HCEC 1CT (cell line): ENCODE measurements around the gene WNT11.
"Not testable (repeated sequence)": the region's sequence is repeated elsewhere in the genome, so short reads cannot be mapped to it uniquely, and the experiment has no call there.

ENCODE experiments used
- DNase-seq: peaks from one replicate; pipeline ENCODE4 v3.0.0-alpha.2; 2017

Gene WNT11

DNA sequence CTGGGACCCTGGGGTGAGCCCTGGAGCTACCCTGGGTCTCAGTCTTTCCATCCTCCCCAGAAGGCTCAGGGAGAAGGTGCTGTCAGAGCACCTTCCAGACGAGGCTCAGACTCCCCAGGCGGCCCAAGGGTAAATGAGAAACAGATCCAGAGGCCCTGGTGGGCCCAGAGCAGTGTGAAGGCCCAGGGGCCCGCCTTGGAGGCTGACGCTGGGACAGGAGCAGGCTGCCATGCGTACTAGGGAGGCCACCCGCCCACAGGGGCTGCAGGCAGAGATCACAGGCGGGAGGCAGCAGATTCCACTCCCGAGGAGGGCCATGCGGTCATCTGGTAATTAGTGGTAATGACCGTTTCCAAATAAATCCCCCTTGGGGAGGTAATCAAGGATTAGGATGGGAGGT, 5.2 kb downstream of the WNT11 start:
- no peak for DNase-seq

DNA sequence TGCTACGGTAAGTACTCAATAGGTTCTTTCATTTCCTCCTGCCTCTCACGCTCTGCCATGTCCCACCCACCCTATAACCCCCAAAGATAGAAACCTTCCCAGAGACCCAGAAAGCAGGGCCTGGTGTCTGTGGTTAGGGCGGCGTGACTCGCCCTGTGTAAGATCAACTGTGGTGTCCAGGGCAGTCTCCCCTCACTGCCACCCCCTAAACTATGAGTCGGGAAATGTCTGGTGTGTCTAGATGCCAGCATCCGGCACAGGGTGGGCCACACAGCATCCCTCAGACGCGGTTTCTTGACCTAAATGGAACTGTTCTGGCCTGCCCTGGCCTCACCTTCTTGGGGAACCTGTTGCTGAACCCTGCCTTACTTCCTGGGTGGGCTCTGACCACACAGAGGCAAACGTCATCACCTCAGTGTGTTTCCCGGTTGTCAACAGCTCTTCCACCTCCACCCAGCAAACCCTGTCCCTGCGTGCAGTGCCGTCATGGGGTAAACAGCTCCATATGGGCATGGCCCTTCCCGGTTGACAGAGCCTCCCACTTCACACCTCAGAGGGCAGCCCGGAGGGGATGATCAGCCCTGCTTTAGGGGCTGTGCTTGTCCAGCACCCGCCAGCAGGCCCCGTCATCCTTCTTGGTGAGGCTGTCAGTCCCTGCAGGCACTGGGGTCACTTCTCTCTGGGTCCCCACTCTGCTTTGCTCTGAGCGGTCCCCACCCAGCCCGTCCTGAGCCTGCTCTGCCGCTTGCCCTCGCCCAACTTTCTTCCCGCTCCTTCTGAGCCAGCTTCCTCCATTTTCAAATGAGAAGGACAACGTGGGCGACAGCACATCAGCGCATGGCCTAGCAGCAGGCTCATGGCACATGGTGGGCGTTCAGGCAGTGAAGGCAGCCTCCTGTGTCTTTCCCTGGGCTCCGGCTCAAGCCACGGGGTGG, 6.0 kb downstream of the WNT11 start:
- no peak for DNase-seq

DNA sequence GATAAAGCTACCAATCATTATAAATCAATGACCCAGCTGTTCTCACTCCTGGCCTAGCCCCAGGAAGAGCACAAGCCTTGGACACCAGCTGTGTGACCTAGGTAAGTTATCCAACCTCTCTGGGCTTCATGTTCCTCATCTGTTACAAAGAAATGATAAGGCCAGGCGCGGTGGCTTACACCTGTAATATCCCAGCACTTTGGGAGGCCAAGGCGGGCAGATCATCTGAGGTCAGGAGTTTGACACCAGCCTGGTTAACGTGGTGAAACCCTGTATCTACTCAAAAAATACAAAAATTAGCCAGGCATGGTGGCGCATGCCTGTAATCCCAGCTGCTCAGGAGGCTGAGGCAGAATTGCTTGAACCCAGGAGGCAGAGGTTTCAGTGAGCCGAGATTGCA, 7.6 kb downstream of the WNT11 start:
- DNase-seq = not testable (repeated sequence)

DNA sequence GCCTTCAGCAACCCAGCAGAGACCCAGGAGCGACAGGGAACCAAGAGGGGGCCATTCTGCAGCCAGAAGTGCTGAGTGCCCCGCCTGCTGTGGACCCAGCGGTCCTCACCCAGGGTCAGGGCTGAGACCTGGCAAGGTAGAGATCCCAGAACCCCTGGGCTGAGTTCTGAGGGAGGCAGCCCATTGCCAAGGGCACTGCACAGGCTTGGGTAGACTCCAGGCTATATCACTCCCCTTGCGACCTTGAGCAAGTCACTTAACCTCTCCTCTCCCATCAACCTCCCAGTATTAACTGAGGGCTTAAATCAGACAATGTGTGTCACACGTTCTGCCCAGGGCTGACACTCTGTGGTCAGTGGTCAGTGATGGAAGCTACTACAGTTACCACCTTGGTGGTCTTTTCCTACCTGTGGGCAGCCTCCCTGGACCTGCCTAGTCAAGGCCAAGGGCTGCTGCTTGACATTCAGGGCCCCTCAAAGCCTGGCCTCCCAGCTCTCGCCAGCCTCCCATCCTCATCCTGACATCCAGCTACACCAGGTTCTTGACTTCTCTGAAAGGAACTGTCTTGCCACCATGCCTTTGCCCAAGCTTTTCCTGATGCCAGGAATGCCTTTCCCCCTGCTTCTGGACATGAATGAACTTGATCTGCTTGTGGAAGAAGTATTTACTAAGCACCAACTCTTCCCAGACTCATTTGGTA, 8.2 kb downstream of the WNT11 start:
- no peak for DNase-seq

DNA sequence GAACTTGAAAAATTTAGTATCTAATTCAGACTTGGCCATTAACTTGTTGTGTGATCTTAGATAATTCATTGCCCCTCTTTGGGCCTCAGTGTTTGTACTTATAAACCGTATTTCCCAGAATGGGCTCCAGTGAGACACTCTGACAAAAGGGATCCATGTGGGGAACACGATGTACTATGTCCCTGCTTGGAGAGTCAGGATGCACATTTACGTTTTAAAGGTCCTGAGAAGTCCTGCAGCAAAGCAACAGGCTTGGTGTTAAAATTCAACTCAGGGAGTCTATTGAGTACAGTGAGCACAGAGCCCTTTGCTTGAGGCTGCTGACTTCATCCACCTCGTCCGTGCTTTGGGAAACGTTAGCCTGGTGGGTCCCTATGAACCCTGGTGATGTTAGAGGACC, 9.0 kb downstream of the WNT11 start:
- DNase-seq = no peak

DNA sequence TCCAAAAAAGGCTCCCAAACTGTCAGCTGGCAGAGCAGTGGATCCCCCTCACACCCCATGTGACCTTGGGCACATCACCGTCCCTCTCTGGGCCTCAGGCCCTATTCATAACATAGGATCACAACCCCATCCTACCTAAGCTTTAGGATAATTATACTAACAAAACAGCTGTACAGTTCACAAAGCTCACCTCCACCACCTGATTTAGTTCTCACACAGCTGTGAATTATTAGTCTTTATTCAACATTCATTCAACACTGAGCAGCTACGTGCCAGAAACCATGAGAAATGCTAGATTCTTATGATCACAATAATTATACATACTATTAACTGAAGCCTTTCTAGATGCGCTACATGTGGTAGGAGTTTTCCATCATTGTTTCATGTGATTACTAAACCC, 9.5 kb downstream of the WNT11 start:
- no peak for DNase-seq

- no peak for DNase-seq
Observed at GRCh38 chr11:76194872-76195668, 11.2 kb downstream of the WNT11 start.

- no peak for DNase-seq
Observed at GRCh38 chr11:76193219-76193618, 13.1 kb downstream of the WNT11 start.

DNA sequence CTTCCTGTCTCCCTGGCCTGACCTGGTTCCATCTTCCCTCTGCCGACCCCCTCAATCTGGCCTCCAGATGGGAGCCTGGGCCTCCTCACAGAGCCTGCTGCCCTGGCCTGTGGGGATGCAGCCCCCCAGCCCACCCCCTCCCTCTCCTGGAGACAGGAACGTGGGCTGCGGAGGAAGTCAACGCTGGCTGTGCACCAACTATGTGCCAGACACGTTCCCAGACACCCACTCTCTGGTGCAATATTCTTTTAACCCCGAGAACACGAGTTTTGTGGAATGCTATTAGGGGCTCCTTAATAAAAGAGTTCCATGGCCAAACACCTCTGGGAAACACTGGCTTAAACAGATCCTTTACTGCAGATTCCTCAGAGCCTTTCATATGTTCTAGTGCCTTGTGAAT, 15.9 kb downstream of the WNT11 start:
- no peak for DNase-seq

DNA sequence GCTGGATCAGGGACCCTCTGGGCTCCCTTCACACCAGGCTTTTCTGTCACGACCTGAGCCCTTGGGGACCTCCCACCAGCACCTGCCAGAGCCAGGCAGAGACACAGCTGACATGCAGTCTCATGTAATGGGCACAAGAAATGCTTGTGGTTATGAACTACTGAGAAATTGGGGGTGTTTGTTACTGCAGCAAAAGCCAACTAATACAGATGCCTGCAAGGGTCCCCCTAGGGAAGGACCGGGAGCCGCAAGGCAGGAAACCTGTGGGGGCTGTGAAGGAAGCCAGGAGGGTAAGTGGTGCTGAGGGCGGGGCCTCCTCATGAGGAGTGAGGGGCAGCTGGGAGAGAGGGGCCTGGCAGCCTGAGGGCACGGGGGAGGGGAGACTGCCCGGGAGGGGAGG, 16.6 kb downstream of the WNT11 start:
- no peak for DNase-seq

DNA sequence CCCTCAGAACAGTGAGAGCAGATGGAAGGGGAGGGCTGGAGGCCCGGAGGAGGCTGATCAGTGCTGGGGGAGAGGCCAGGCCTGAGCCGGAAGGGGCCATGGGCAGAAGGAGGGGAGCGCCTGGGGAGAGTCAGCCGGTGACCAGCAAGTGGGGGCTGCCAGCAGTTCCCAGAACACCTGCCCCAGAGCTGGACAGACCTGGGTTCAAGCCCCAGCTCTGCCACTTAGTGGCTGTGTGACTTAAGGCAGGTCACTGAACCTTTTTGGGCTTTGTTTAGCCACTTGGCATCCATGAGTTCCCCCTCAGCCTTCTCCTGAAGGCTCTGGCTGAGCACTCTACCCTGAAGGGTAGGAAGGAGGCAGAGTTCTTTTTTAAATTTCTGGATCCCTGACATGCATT, 17.4 kb downstream of the WNT11 start:
- DNase-seq = no peak

- no peak for DNase-seq
Observed at GRCh38 chr11:76186776-76187279, 19.5 kb downstream of the WNT11 start.

DNA sequence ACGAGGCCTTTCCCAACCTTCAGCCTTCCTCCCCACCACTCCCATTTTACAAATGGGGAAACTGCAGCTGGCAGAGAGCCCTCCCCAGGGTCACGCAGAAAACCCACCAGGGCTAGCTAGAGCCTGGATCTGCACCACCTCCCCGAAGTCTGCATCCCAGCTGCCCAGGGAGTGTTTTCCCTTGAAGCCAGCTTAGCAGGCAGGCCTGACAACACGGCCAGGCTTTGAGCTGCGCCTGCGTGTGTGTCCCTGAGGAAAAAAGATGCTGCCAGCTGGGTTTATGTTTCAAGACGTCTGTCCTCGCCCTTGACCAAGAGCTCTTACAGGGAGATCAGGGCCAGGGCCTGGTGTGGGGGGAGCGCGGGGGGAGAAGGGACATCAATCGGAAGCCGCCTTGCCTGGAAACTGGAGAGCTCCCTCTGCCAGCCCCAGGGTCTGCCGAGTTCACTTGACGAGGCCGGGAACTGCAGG, 20.3 kb downstream of the WNT11 start:
- no peak for DNase-seq

DNA sequence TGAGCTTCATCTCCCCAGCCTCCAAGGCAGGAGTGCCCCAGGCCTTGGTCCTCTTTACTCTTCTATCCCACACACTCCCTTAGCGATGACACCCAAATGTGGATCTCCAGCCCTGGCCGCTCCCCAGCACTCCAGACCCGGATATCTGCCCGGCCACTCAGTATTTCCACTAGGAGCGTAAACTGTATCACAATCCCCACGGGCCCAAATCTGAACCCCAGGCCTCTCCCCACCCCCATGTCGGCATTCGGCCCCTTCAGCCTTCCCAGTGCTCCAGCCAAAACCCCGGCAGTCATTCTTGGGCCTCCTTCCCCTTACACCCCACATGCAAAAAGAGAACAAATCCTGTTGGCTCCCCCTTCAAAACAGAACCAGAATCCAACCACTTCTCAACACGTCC, 20.8 kb downstream of the WNT11 start:
- DNase-seq = no peak

DNA sequence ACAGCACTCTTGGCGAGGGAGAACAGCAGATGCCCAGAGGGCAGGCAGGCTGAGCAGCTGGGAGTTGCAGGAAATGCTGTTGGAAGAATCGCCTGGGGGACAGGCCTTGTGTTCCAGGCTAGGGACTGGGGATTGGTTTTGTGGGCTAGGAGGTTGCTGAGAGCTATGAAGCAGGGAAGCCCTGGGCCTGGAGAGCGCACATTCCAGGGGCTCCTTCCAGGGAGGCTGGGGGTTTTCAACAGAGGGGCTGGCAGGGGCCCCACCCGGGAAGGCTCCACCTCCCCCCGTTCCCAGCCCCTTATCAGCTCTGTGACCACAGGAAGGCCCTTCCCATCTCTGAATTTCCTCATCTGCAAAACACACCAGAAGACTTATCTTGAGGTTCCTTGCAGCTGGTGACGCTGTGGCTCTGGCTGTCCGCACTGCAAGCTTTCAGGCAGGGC, 21.7 kb downstream of the WNT11 start:
- no peak for DNase-seq

- DNase-seq = no peak
Observed at GRCh38 chr11:76181371-76181770, 24.9 kb downstream of the WNT11 start.

DNA sequence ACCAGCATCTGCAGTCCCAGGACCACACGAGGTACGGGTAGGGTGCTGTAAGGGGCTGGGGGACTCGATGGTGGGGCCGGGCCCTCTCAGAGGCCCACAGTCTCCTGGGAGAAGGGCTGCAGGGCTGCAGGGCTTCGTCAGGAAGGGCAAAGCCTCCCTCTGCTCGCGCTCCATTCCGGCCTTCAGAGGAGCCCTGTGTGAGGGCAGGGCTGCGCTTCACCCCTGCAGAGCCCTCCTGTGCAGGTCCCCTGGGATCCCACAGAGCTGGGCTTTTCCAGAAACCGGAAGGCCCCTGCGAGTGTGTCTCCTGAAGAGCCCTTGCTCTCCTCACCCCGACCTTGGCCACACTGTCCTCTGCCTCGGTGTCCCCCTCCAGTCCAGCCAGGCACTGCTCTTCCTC, 27.2 kb downstream of the WNT11 start:
- DNase-seq = no peak

DNA sequence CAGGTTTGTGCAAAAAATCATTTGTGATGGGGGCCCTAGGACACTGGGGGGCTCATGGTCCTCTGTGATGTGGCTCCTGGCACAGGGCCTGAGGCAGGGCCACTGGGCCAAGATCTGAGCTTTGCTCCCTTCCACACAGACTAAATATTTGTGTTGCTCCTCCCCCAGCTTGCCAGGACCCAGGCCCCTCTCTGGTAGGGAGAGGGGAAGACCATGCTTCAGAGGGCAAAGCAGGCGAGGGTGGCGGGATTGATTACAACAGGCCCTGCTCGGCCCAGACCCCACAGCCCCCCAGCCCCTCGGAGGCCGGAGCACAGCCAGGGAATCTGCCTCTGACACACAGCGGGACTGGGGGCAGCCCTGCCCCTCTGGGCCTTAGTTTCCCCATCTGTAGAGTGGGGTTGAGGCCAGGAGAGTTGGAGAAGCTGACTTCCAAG, 29.0 kb downstream of the WNT11 start:
- no peak for DNase-seq

- no peak for DNase-seq
Observed at GRCh38 chr11:76176463-76176862, 29.8 kb downstream of the WNT11 start.

DNA sequence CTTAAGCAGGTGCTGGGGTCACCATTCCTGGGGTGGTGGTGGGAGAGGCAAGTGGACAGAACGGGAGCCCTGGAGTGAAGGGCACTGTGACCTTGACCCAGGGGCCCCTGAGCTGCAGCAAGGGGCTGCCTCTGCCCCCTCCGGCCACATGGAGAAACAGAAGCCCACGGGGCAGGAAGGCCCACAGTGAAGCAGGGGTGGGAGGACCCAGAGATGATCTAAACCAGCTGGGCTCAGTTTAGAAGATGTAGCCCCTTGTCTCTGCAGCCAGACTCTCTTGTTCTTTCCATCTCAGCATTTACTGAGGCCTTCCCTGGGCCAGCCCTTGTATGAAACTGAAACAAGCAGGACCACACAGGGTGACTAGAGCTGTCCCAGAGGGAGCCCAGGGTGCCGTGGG, 30.5 kb downstream of the WNT11 start:
- DNase-seq = no peak

DNA sequence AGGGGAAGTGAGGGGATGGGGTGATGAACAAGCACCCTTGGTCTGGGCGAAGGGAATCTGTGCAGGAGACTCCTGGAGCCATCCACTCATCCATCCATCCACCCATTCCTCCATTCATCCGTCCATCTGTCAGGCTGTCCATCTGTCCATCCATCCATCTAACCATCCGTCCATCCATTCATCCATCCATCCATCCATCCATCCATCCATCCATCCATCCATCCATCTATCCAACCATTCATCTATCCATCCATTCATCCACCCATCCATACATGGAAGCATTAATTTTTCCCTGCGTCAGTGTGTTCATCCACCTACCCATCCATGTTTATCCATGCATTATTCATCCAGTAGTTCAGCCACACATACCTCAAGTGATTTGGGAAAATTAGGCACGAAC, 32.0 kb downstream of the WNT11 start:
- DNase-seq = no peak

DNA sequence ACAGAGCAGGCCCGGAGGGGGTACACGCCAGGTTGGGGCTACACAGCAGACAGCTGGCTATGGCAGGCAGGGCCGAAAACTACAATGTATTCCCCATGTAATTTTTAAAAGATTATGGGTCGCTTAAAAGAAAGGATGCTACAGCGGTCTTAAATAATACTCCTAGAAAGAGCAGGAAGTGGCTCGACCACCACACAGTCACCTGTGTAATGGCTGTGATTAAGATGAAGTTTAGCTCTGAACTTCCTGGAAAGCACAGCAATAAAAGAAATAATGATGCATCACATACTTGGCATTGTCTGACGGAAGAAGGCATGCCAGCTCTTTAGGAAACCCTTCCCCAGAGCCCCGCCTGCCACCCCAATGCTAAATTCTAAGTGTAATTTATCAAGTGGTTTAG, 32.6 kb downstream of the WNT11 start:
- no peak for DNase-seq

GRCh38 chr11:76172583-76172982, 33.7 kb downstream of the WNT11 start:
- DNase-seq = no peak
